ENCODE data around the gene KAZALD1. TPM values are rescaled to one million over a fixed set of nuclear protein-coding genes. Genes with fewer than 3 reads are reported as not detected.

The KAZALD1 gene
- total RNA-seq, 2 experiments from 2014 or later: 0.72 to 0.90 TPM

- CTCF ChIA-PET: interaction anchor here (0.6 to 14.0 kb wide), 37 partner anchors 8 to 533 kb away, joined by 3 to 507 read pairs (median 5); partner anchors contain the start of genes KAZALD1, PDZD7, SFXN3 and TLX1
- DNase-seq (peak; percentile 89), ATAC-seq (peak; percentile 100)
- no peak overlapping the region for H3K27ac Mint-ChIP-seq
- H3K4me1 Mint-ChIP-seq (ENCODE audit: low read depth): peaks cover 3% of the 10 kb centered on the region
- no peaks in the 10 kb centered on the region for H3K9me3 Mint-ChIP-seq
- no peaks in the 10 kb centered on the region for H3K36me3 Mint-ChIP-seq (ENCODE audit: low read depth)
- POLR2A ChIA-PET: interaction anchor here (0.7 kb wide), 1 partner anchor 45 kb away, joined by 3 read pairs; no protein-coding TSS in a partner anchor
- peak; percentile 71 for TF ChIP-seq CTCF (IDR thresholded peaks at IDR 0.05)
- H3K4me3 Mint-ChIP-seq: no peak overlapping the region
- H3K27me3 Mint-ChIP-seq: peaks cover 32% of the 10 kb centered on the region
- intact Hi-C loops (cut with micrococcal nuclease): loop anchor here (1.0 kb wide), 1 partner anchor 47 kb away; no protein-coding TSS in a partner anchor
These were observed 33.9 kb downstream of the KAZALD1 start for GRCh38 chr10:101095550-101096213.

GRCh38 chr10:101096378-101096777, 34.6 kb downstream of the KAZALD1 start:
- no peak overlapping the region for H3K4me3 Mint-ChIP-seq
- H3K27me3 Mint-ChIP-seq: peaks cover 28% of the 10 kb centered on the region
- no peak overlapping the region for H3K27ac Mint-ChIP-seq
- ATAC-seq (no peak), DNase-seq (no peak)
- no peaks in the 10 kb centered on the region for H3K36me3 Mint-ChIP-seq (ENCODE audit: low read depth)
- ChIA-PET POLR2A (no interaction called here), CTCF (interaction anchor here (0.6 to 14.0 kb wide), 26 partner anchors 10 to 356 kb away, joined by 3 to 507 read pairs (median 6); partner anchors contain the start of genes KAZALD1, PDZD7, SFXN3 and TLX1)
- peaks cover 3% of the 10 kb centered on the region for H3K4me1 Mint-ChIP-seq (ENCODE audit: low read depth)
- intact Hi-C loops (cut with micrococcal nuclease): no loop called here
- H3K9me3 Mint-ChIP-seq: no peaks in the 10 kb centered on the region
- no peak for TF ChIP-seq CTCF (IDR thresholded peaks at IDR 0.05)

GRCh38 chr10:101097881-101098280, 36.1 kb downstream of the KAZALD1 start:
- intact Hi-C loops (cut with micrococcal nuclease): no loop called here
- POLR2A ChIA-PET: no interaction called here
- H3K27ac Mint-ChIP-seq: no peak overlapping the region
- no peaks in the 10 kb centered on the region for H3K9me3 Mint-ChIP-seq
- CTCF ChIA-PET: interaction anchor here (0.9 to 14.0 kb wide), 7 partner anchors 9 to 47 kb away, joined by 3 to 507 read pairs (median 26); no protein-coding TSS in a partner anchor
- H3K27me3 Mint-ChIP-seq: peaks cover 38% of the 10 kb centered on the region
- H3K36me3 Mint-ChIP-seq (ENCODE audit: low read depth): no peaks in the 10 kb centered on the region
- TF ChIP-seq CTCF (IDR thresholded peaks at IDR 0.05): no peak
- H3K4me1 Mint-ChIP-seq (ENCODE audit: low read depth): peaks cover 3% of the 10 kb centered on the region
- no peak overlapping the region for H3K4me3 Mint-ChIP-seq
- DNase-seq (no peak), ATAC-seq (no peak)

GRCh38 chr10:101099901-101100300, 38.1 kb downstream of the KAZALD1 start:
- Mint-ChIP-seq H3K27ac (no peak overlapping the region), H3K27me3 (peaks cover 40% of the 10 kb centered on the region), H3K4me1 (ENCODE audit: low read depth) (peaks cover 3% of the 10 kb centered on the region), H3K4me3 (no peak overlapping the region), H3K9me3 (no peaks in the 10 kb centered on the region), H3K36me3 (ENCODE audit: low read depth) (no peaks in the 10 kb centered on the region)
- CTCF ChIA-PET: interaction anchor here (1.3 to 14.0 kb wide), 2 partner anchors 11 to 44 kb away, joined by 3 to 507 read pairs; no protein-coding TSS in a partner anchor
- no peak for DNase-seq
- intact Hi-C loops (cut with micrococcal nuclease): no loop called here
- TF ChIP-seq CTCF (IDR thresholded peaks at IDR 0.05): no peak
- POLR2A ChIA-PET: interaction anchor here (0.5 kb wide), 1 partner anchor 126 kb away, joined by 3 read pairs; no protein-coding TSS in a partner anchor
- ATAC-seq: no peak

GRCh38 chr10:101101372-101101881, 39.6 kb downstream of the KAZALD1 start:
- H3K27me3 Mint-ChIP-seq: peaks cover 40% of the 10 kb centered on the region
- no peaks in the 10 kb centered on the region for H3K4me1 Mint-ChIP-seq (ENCODE audit: low read depth)
- no peaks in the 10 kb centered on the region for H3K36me3 Mint-ChIP-seq (ENCODE audit: low read depth)
- ATAC-seq: no peak
- no peak overlapping the region for H3K4me3 Mint-ChIP-seq
- no peaks in the 10 kb centered on the region for H3K9me3 Mint-ChIP-seq
- ChIA-PET POLR2A (no interaction called here), CTCF (interaction anchor here (0.8 to 14.0 kb wide), 8 partner anchors 10 to 113 kb away, joined by 3 to 507 read pairs (median 4); no protein-coding TSS in a partner anchor)
- H3K27ac Mint-ChIP-seq: no peak overlapping the region
- no peak for TF ChIP-seq CTCF (IDR thresholded peaks at IDR 0.05)
- DNase-seq: no peak
- intact Hi-C loops (cut with micrococcal nuclease): no loop called here

All from activated CD8-positive, alpha-beta T cell treated with anti-CD3 and anti-CD28 coated beads for 36 hours (primary cell).